ENCODE measurements around the gene MAFG. TPM values are rescaled to one million over a fixed set of nuclear protein-coding genes. Genes with fewer than 3 reads are reported as not detected.

The MAFG gene
- total RNA-seq, 2 experiments from 2014 or later = 10.8 to 13.3 TPM

GRCh38 chr17:81973432-81973831 lies 45.9 kb upstream of the MAFG start:
- intact Hi-C loops (cut with DNase I, micrococcal nuclease) = no loop called here
- no peak for TF ChIP-seq CTCF (IDR thresholded peaks at IDR 0.05)
- Mint-ChIP-seq H3K4me3 (no peak overlapping the region), H3K27ac (no peak overlapping the region), H3K27me3 (no peaks in the 10 kb centered on the region), H3K36me3 (ENCODE audit: low read depth) (peaks cover 5% of the 10 kb centered on the region), H3K4me1 (ENCODE audit: low read depth) (peaks cover 22% of the 10 kb centered on the region), H3K9me3 (no peaks in the 10 kb centered on the region)
- ATAC-seq (ENCODE audit: poor library complexity) (no peak), DNase-seq (no peak)
- Histone ChIP-seq H3K36me3 (ENCODE audit: insufficient read depth, low read length) (no peaks in the 10 kb centered on the region), H3K27me3 (ENCODE audit: control insufficient read depth in 1 of 2, insufficient read depth in 2 of 2, low read length in 2 of 2) (no peaks in the 10 kb centered on the region), H3K9me3 (ENCODE audit: control insufficient read depth in 1 of 2, insufficient read depth in 1 of 2, low read length in 2 of 2) (peaks cover 0 to 10% of the 10 kb centered on the region in 2 experiments), H3K4me3 (ENCODE audit: low read length) (no peak overlapping the region), H3K27ac (ENCODE audit: low read depth in 1 of 2, low read length in 2 of 2) (no peak overlapping the region), H3K4me1 (ENCODE audit: insufficient read depth, low read length) (peaks cover 32% of the 10 kb centered on the region)
- CTCF ChIA-PET = interaction anchor here (2.0 kb wide), 1 partner anchor 14 kb away, joined by 8 read pairs; no protein-coding TSS in a partner anchor
- POLR2A ChIA-PET = no interaction called here

GRCh38 chr17:81968850-81969812 lies 41.6 kb upstream of the MAFG start:
- intact Hi-C loops (cut with DNase I, micrococcal nuclease) = loop anchor here in 1 of 2 experiments (1.0 to 10.0 kb wide), 2 partner anchors 8 to 156 kb away; partner anchors contain the start of gene ASPSCR1
- Histone ChIP-seq H3K4me3 (ENCODE audit: low read length) (no peak overlapping the region), H3K4me1 (ENCODE audit: insufficient read depth, low read length) (peaks cover 32% of the 10 kb centered on the region), H3K27me3 (ENCODE audit: control insufficient read depth in 1 of 2, insufficient read depth in 2 of 2, low read length in 2 of 2) (no peaks in the 10 kb centered on the region), H3K27ac (ENCODE audit: low read depth in 1 of 2, low read length in 2 of 2) (no peak overlapping the region), H3K36me3 (ENCODE audit: insufficient read depth, low read length) (no peaks in the 10 kb centered on the region), H3K9me3 (ENCODE audit: control insufficient read depth in 1 of 2, insufficient read depth in 1 of 2, low read length in 2 of 2) (peaks cover 0 to 9% of the 10 kb centered on the region in 2 experiments)
- no peak for DNase-seq
- Mint-ChIP-seq H3K36me3 (ENCODE audit: low read depth) (no peaks in the 10 kb centered on the region), H3K27me3 (peaks cover 1% of the 10 kb centered on the region), H3K27ac (peak overlapping the region; percentile 87), H3K4me1 (ENCODE audit: low read depth) (peaks cover 15% of the 10 kb centered on the region), H3K4me3 (no peak overlapping the region), H3K9me3 (no peaks in the 10 kb centered on the region)
- ChIA-PET POLR2A (interaction anchor here (1.9 to 3.1 kb wide), 3 partner anchors 8 to 53 kb away, joined by 6 to 26 read pairs (median 15); partner anchors contain the start of genes ASPSCR1, CENPX and LRRC45), CTCF (interaction anchor here (0.9 to 2.2 kb wide), 3 partner anchors 10 to 69 kb away, joined by 5 to 16 read pairs (median 8); partner anchors contain the start of gene DCXR)
- no peak for ATAC-seq (ENCODE audit: poor library complexity)
- TF ChIP-seq CTCF (IDR thresholded peaks at IDR 0.05) = no peak

- Mint-ChIP-seq H3K4me1 (ENCODE audit: low read depth) (peaks cover 15% of the 10 kb centered on the region), H3K4me3 (peak overlapping the region; percentile 78), H3K27me3 (peaks cover 5% of the 10 kb centered on the region), H3K27ac (peak overlapping the region; percentile 87), H3K9me3 (no peaks in the 10 kb centered on the region), H3K36me3 (ENCODE audit: low read depth) (no peaks in the 10 kb centered on the region)
- CTCF ChIA-PET = interaction anchor here (0.9 to 2.2 kb wide), 4 partner anchors 8 to 69 kb away, joined by 4 to 16 read pairs (median 6); partner anchors contain the start of genes ASPSCR1 and DCXR
- Histone ChIP-seq H3K4me3 (ENCODE audit: low read length) (peak overlapping the region; percentile 51), H3K27ac (ENCODE audit: low read depth in 1 of 2, low read length in 2 of 2) (peak overlapping the region in 1 of 2 donors; percentile 2), H3K36me3 (ENCODE audit: insufficient read depth, low read length) (no peaks in the 10 kb centered on the region), H3K9me3 (ENCODE audit: control insufficient read depth in 1 of 2, insufficient read depth in 1 of 2, low read length in 2 of 2) (peaks cover 0 to 4% of the 10 kb centered on the region in 2 experiments), H3K4me1 (ENCODE audit: insufficient read depth, low read length) (peaks cover 32% of the 10 kb centered on the region), H3K27me3 (ENCODE audit: control insufficient read depth in 1 of 2, insufficient read depth in 2 of 2, low read length in 2 of 2) (no peaks in the 10 kb centered on the region)
- POLR2A ChIA-PET = interaction anchor here (0.9 to 3.1 kb wide), 7 partner anchors 9 to 98 kb away, joined by 3 to 26 read pairs (median 6); partner anchors contain the start of genes ARHGDIA, ASPSCR1, CENPX and DCXR
- DNase-seq (no peak), ATAC-seq (ENCODE audit: poor library complexity) (no peak)
- intact Hi-C loops (cut with DNase I, micrococcal nuclease) = loop anchor here in 1 of 2 experiments (1.0 to 10.0 kb wide), 2 partner anchors 9 to 156 kb away; partner anchors contain the start of gene ASPSCR1
- TF ChIP-seq CTCF (IDR thresholded peaks at IDR 0.05) = no peak
Observed at GRCh38 chr17:81968396-81968745, 40.8 kb upstream of the MAFG start.

All from CD4-positive, alpha-beta T cell (primary cell).